OCI-LY3 (cell line): ENCODE measurements around the gene BTBD17.
A peak's percentile ranks its signal among the peaks of the same experiment; 100 is the strongest.

ENCODE experiments used
- H2AFZ ChIP-seq: fragments of 200-600, 300-600 bp; shearing (Covaris generic); 2 replicates; pipeline ENCODE4 v1.6.0; 2014; ENCODE audit warnings: antibody characterized with exemption, low read depth, low read length
- H3K27ac ChIP-seq: fragments of 200-600, 300-600 bp; sonication (generic); 2 replicates; pipeline ENCODE4 v1.5.1; 2014; ENCODE audit warnings: mild to moderate bottlenecking, low read length, moderate library complexity, mixed read lengths
- H3K27me3 ChIP-seq: fragments of 200-600, 300-600 bp; sonication (generic); 2 replicates; pipeline ENCODE4 v1.6.1; 2014; ENCODE audit warnings: low read depth, low read length, mixed read lengths
- H3K36me3 ChIP-seq: fragments of 200-600, 300-600 bp; sonication (generic); replicated peaks from 2 replicates; pipeline ENCODE3; 2014; ENCODE audit warnings: low read depth, low read length, mixed read lengths
- H3K4me1 ChIP-seq: fragments of 300-600, 200-600 bp; sonication (generic); 2 replicates; pipeline ENCODE4 v1.6.1; 2014; ENCODE audit warnings: low read length, mixed read lengths
- H3K4me2 ChIP-seq: fragments of 200-600, 300-600 bp; sonication (generic); 2 replicates; pipeline ENCODE4 v1.6.1; 2014; ENCODE audit warnings: low read length, mixed read lengths
- H3K4me3 ChIP-seq: fragments of 300-600, 200-600 bp; sonication (generic); 2 replicates; pipeline ENCODE4 v1.5.1; 2014; ENCODE audit warnings: antibody characterized with exemption, mild to moderate bottlenecking, low read length, moderate library complexity
- H3K79me2 ChIP-seq: fragments of 300-600, 200-600 bp; shearing (Covaris generic); 2 replicates; pipeline ENCODE4 v1.6.1; 2014; ENCODE audit warnings: mild to moderate bottlenecking, low read length, mixed read lengths
- H3K9ac ChIP-seq: fragments of 300-600, 200-600 bp; shearing (Covaris generic); 2 replicates; pipeline ENCODE4 v1.6.0; 2014; ENCODE audit warnings: mild to moderate bottlenecking, low read length, moderate library complexity
- H3K9me3 ChIP-seq: fragments of 200-600, 300-600 bp; shearing (Covaris generic); 2 replicates; pipeline ENCODE4 v1.6.1; 2014; ENCODE audit warnings: low read length, mixed read lengths; ENCODE audit not compliant: insufficient read depth
- H4K20me1 ChIP-seq: fragments of 200-600, 300-600 bp; sonication (generic); 2 replicates; pipeline ENCODE4 v1.6.1; 2016; ENCODE audit warnings: low read length, mixed read lengths; ENCODE audit not compliant: insufficient read depth
- EZH2phosphoT487 ChIP-seq: fragments of 200-600 bp; shearing (Covaris generic); IDR thresholded peaks from 2 replicates; pipeline ENCODE4 v1.6.1; 2018; ENCODE audit warnings: antibody characterized with exemption, mixed run types, low read depth
- TF ChIP-seq, protein P1 (sequence below): fragments of 200-600, 300-600 bp; sonication (generic); IDR thresholded peaks from 2 replicates; pipeline ENCODE4 v1.5.1; 2014; ENCODE audit warnings: antibody characterized with exemption, low read length, low read depth

The BTBD17 gene

GRCh38 chr17:74355065-74355464 lies 6.6 kb downstream of the BTBD17 start:
- no peaks in the 10 kb centered on the region for H3K4me1 ChIP-seq
- no peak overlapping the region for H3K9ac ChIP-seq
- H4K20me1 ChIP-seq = no peaks in the 10 kb centered on the region
- no peak overlapping the region for H3K27ac ChIP-seq
- no peak overlapping the region for H2AFZ ChIP-seq
- H3K79me2 ChIP-seq = no peaks in the 10 kb centered on the region
- H3K4me2 ChIP-seq = no peak overlapping the region
- TF ChIP-seq EZH2phosphoT487 = no peak
- TF ChIP-seq, protein P1, sequence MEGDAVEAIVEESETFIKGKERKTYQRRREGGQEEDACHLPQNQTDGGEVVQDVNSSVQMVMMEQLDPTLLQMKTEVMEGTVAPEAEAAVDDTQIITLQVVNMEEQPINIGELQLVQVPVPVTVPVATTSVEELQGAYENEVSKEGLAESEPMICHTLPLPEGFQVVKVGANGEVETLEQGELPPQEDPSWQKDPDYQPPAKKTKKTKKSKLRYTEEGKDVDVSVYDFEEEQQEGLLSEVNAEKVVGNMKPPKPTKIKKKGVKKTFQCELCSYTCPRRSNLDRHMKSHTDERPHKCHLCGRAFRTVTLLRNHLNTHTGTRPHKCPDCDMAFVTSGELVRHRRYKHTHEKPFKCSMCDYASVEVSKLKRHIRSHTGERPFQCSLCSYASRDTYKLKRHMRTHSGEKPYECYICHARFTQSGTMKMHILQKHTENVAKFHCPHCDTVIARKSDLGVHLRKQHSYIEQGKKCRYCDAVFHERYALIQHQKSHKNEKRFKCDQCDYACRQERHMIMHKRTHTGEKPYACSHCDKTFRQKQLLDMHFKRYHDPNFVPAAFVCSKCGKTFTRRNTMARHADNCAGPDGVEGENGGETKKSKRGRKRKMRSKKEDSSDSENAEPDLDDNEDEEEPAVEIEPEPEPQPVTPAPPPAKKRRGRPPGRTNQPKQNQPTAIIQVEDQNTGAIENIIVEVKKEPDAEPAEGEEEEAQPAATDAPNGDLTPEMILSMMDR = no peak
- H3K9me3 ChIP-seq = no peaks in the 10 kb centered on the region
- H3K36me3 ChIP-seq = no peaks in the 10 kb centered on the region
- H3K4me3 ChIP-seq = no peak overlapping the region
- H3K27me3 ChIP-seq = no peaks in the 10 kb centered on the region; the same call in 1 of the 2 replicates

DNA sequence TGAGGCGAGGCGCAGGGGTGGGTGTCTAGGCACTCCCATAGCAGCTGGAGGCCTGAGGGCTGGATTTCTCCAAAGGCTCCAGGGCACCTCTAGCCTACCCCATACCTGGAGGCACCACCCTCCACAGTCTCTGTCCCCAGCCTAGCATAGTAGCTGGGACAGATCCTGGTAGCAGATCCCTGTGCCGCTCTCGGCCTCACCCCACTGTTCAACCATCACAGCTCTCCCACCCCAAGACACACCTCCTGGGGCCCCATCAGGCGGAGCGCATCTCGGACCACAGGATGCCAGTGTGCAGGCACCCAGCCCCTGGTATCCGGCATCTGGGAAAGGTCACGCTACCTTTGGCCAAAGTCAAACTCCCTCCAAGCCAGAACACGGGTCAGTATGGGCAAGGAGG lies 7.1 kb downstream of the BTBD17 start:
- H3K4me3 ChIP-seq = no peak overlapping the region

GRCh38 chr17:74354123-74354522 lies 7.5 kb downstream of the BTBD17 start:
- H4K20me1 ChIP-seq = no peaks in the 10 kb centered on the region
- no peaks in the 10 kb centered on the region for H3K4me1 ChIP-seq
- peak overlapping the region; percentile 41; the same call in 1 of the 2 replicates for H3K4me2 ChIP-seq
- no peaks in the 10 kb centered on the region for H3K9me3 ChIP-seq
- H3K79me2 ChIP-seq = no peaks in the 10 kb centered on the region
- 0 out of 2 replicates have a peak overlapping the region, but pooled peaks have one; percentile 46 for H2AFZ ChIP-seq
- H3K27me3 ChIP-seq = no peaks in the 10 kb centered on the region; the same call in 1 of the 2 replicates
- H3K9ac ChIP-seq = no peak overlapping the region
- no peak overlapping the region for H3K27ac ChIP-seq
- TF ChIP-seq EZH2phosphoT487 = no peak
- TF ChIP-seq, protein P1 = peak; percentile 80
- no peak overlapping the region for H3K4me3 ChIP-seq
- H3K36me3 ChIP-seq = no peaks in the 10 kb centered on the region

More for the DNA sequence above, 7.1 kb downstream of the BTBD17 start:
- Histone ChIP-seq H4K20me1 (no peaks in the 10 kb centered on the region), H3K27ac (no peak overlapping the region), H3K9me3 (no peaks in the 10 kb centered on the region), H3K36me3 (no peaks in the 10 kb centered on the region), H2AFZ (no peak overlapping the region), H3K79me2 (no peaks in the 10 kb centered on the region), H3K9ac (no peak overlapping the region), H3K4me2 (no peak overlapping the region), H3K4me1 (no peaks in the 10 kb centered on the region), H3K27me3 (no peaks in the 10 kb centered on the region; the same call in 1 of the 2 replicates)
- TF ChIP-seq, protein P1 = no peak
- TF ChIP-seq EZH2phosphoT487 = no peak

DNA sequence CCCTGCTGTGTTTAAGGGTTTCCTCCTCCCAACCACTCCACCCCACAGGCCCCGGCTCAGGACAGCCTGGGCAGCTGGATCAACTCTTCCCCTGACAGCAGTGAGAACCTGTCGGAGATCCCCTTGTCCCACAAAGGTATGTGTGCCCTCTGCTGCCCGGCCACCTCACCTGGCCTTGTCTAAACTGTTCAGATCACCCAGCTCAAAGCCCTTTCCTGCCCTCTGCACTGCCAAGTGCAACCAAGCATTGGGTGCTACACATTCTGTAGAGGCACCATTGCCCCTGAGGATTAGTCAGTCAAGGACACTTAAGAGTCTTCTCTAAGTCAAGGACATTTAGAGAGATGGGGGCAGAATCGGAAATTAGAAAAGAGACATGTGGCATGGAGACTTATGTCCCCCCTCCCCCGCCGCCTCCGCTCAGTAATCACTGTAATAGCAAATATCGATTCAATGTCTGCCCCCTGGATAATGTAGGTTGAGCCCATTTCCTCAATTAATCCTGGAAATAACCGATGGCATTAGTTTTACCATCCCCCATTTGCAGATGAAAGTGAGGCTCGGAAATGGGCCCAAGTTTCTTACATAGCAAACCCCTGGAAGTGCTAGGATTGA lies 8.1 kb downstream of the BTBD17 start:
- Histone ChIP-seq H3K79me2 (no peaks in the 10 kb centered on the region), H3K9me3 (no peaks in the 10 kb centered on the region), H3K36me3 (no peaks in the 10 kb centered on the region), H3K27me3 (no peaks in the 10 kb centered on the region; the same call in 1 of the 2 replicates), H4K20me1 (no peaks in the 10 kb centered on the region), H3K4me2 (peak overlapping the region; percentile 41; the same call in 1 of the 2 replicates), H3K4me1 (no peaks in the 10 kb centered on the region), H3K9ac (no peak overlapping the region), H3K4me3 (no peak overlapping the region), H2AFZ (0 out of 2 replicates have a peak overlapping the region, but pooled peaks have one; percentile 46), H3K27ac (no peak overlapping the region)
- TF ChIP-seq, protein P1 = no peak
- TF ChIP-seq EZH2phosphoT487 = no peak
